Fibroblast of the aortic adventitia (primary cell): ENCODE measurements around the gene ZNF577. TPM values are rescaled to one million over a fixed set of nuclear protein-coding genes. Genes with fewer than 3 reads are reported as not detected.

Experiments used
- DNase-seq: peaks from one replicate; pipeline ENCODE4 v3.0.0-alpha.2; 2010; ENCODE audit warnings: low read depth
- H3K4me3 ChIP-seq: 2 replicates; pipeline ENCODE4 v1.5.1; 2011; ENCODE audit warnings: low read depth, mild to moderate bottlenecking, control low read depth, low read length, moderate library complexity
- total RNA-seq: library from RNA; depleted of rRNA; stranded (reverse); fragments of >200 nt; gene quantifications from 2 replicates; pipeline ENCODE4 v1.2.3, GENCODE V29; 2012; ENCODE audit warnings: low replicate concordance
- TF ChIP-seq, protein P1 (sequence below): IDR thresholded peaks from 2 replicates; pipeline ENCODE4 v1.5.1; 2011; ENCODE audit warnings: mild to moderate bottlenecking, low read length, control low read depth, inconsistent platforms; ENCODE audit not compliant: insufficient read depth

The ZNF577 gene
- total RNA-seq, 1 donor = 8.9 TPM

DNA sequence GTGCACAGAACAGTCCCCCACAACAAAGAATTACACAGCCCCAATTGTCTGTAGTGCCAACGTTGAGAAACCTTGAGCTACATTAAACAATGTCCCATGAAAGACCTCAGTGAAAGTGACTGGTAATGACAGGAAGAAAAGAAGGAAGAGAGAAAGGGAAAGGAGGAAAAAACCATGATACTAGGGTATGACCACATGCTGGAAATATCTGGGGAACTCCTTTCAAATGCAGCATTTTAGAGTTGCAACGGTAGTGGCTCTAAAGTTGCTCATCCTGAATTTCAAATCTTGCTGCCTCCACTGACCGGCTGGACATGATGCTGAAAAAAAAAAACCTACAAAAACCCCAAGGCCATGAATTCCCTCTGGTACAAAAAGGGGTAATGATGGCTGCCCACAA lies 66.3 kb downstream of the ZNF577 start:
- TF ChIP-seq, protein P1, sequence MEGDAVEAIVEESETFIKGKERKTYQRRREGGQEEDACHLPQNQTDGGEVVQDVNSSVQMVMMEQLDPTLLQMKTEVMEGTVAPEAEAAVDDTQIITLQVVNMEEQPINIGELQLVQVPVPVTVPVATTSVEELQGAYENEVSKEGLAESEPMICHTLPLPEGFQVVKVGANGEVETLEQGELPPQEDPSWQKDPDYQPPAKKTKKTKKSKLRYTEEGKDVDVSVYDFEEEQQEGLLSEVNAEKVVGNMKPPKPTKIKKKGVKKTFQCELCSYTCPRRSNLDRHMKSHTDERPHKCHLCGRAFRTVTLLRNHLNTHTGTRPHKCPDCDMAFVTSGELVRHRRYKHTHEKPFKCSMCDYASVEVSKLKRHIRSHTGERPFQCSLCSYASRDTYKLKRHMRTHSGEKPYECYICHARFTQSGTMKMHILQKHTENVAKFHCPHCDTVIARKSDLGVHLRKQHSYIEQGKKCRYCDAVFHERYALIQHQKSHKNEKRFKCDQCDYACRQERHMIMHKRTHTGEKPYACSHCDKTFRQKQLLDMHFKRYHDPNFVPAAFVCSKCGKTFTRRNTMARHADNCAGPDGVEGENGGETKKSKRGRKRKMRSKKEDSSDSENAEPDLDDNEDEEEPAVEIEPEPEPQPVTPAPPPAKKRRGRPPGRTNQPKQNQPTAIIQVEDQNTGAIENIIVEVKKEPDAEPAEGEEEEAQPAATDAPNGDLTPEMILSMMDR = no peak
- no peak overlapping the region for H3K4me3 ChIP-seq
- no peak for DNase-seq

Other genes with a start within 250 kb of the ZNF577 start
- gene SIGLEC14, start 241.1 kb downstream of the ZNF577 start, total RNA-seq = not detected in 2 replicates
- 5.3 and 8.5 TPM in 2 replicates for gene SPACA6, start 194.6 kb downstream of the ZNF577 start, total RNA-seq
- gene HAS1, start 164.0 kb downstream of the ZNF577 start, total RNA-seq = 0.09 and 0.49 TPM in 2 replicates
- gene FPR1, start 136.1 kb downstream of the ZNF577 start, total RNA-seq = not detected in 2 replicates
- gene FPR2, start 126.8 kb downstream of the ZNF577 start, total RNA-seq = not detected in 2 replicates
- gene FPR3, start 92.8 kb downstream of the ZNF577 start, total RNA-seq = not detected in 2 replicates
- gene ZNF649, start 17.1 kb upstream of the ZNF577 start, total RNA-seq = 8.0 and 9.9 TPM in 2 replicates
- 0.16 and 7.8 TPM in 2 replicates for gene ZNF613, start 39.5 kb upstream of the ZNF577 start, total RNA-seq
- 9.1 and 14.6 TPM in 2 replicates for gene ZNF350, start 98.9 kb upstream of the ZNF577 start, total RNA-seq
- gene ZNF615, start 120.3 kb upstream of the ZNF577 start, total RNA-seq = 8.8 and 10.8 TPM in 2 replicates
- 4.3 and 9.9 TPM in 2 replicates for gene ZNF614, start 140.4 kb upstream of the ZNF577 start, total RNA-seq
- gene ZNF432, start 160.9 kb upstream of the ZNF577 start, total RNA-seq = 7.9 and 9.7 TPM in 2 replicates
- gene ZNF841, start 207.8 kb upstream of the ZNF577 start, total RNA-seq = 26.0 and 28.9 TPM in 2 replicates